ENCODE results near the gene CYP46A1.
"Not testable (repeated sequence)": the region's sequence is repeated elsewhere in the genome, so short reads cannot be mapped to it uniquely, and the experiment has no call there.

DNA sequence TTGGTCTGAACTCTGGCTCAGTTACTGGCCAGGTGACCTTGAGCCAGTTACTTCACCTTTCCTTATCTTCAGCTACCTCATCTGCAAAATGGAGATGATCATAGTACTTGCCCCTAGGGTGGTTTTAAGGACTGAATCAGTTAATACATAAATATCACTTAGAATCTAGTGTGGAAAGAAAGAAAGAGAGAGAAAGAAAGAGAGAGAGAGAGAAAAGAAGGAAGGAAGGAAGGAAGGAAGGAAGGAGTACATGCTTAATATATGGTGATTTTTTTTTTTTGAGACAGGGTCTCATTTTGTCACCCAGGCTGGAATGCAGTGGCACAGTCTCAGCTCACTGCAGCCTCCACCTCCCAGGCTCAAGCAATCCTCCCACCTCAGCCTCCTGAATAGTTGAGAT is 22.9 kb upstream of the CYP46A1 start:
- TF ChIP-seq, protein P1, sequence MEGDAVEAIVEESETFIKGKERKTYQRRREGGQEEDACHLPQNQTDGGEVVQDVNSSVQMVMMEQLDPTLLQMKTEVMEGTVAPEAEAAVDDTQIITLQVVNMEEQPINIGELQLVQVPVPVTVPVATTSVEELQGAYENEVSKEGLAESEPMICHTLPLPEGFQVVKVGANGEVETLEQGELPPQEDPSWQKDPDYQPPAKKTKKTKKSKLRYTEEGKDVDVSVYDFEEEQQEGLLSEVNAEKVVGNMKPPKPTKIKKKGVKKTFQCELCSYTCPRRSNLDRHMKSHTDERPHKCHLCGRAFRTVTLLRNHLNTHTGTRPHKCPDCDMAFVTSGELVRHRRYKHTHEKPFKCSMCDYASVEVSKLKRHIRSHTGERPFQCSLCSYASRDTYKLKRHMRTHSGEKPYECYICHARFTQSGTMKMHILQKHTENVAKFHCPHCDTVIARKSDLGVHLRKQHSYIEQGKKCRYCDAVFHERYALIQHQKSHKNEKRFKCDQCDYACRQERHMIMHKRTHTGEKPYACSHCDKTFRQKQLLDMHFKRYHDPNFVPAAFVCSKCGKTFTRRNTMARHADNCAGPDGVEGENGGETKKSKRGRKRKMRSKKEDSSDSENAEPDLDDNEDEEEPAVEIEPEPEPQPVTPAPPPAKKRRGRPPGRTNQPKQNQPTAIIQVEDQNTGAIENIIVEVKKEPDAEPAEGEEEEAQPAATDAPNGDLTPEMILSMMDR (IDR thresholded peaks at IDR 0.05) = not testable (repeated sequence)
- TF ChIP-seq EZH2 (IDR thresholded peaks at IDR 0.05) = not testable (repeated sequence)

Data from neural progenitor cell (in vitro differentiated cells).